ENCODE data around the gene WWP2. TPM values are rescaled to one million over a fixed set of nuclear protein-coding genes. Genes with fewer than 3 reads are reported as not detected.

WWP2 gene
- total RNA-seq, 1 experiment from 2014 or later, result 27.4 TPM

DNA sequence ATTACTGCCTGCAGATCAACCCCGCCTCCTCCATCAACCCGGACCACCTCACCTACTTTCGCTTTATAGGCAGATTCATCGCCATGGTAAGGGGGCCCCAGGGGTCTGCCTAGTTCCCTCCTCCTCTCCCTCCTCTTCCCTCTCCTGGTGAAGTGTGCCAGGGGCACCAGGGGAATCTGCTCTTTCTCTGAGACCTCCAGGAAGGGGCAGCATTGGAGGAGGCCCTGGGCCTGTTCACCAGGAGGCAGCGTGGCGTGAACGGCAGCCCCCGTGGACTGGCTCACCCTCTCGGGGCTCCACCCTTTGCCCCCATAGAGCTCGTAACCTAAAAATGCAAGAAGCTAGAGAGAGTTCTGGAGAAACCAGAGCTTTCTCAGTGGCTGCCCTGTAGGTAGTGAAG lies 171.9 kb downstream of the WWP2 start:
- Histone ChIP-seq H3K4me1 (replicated peaks) (peaks cover 11% of the 10 kb centered on the region), H3K9me3 (replicated peaks) (no peaks in the 10 kb centered on the region), H3K27me3 (replicated peaks) (no peaks in the 10 kb centered on the region), H3K36me3 (peaks cover 98% of the 10 kb centered on the region), H3K27ac (no peak overlapping the region), H3K4me3 (no peak overlapping the region)
- no peak for DNase-seq (ENCODE audit: low read depth in 1 of 2, low spot score in 2 of 2)

DNA sequence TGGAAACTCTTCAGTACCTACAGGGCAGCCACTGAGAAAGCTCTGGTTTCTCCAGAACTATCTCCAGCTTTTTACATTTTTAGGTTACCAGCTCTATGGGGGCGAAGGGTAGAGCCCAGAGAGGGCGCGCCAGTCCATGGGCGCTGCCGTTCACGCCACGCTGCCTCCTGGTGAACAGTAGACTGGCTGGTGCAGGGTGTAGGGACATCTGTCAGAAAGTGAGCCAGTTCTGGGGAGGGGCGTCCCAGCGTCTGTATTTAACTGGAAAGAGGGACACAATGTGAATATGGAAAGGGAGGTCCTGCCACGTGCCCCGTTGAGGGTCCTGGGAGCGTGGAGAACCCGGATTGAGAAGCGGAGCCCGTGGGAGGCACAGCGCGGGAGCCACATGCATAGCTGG lies 172.6 kb downstream of the WWP2 start:
- Histone ChIP-seq H3K4me3 (no peak overlapping the region), H3K27me3 (replicated peaks) (no peaks in the 10 kb centered on the region), H3K4me1 (replicated peaks) (peaks cover 4% of the 10 kb centered on the region), H3K9me3 (replicated peaks) (no peaks in the 10 kb centered on the region), H3K27ac (no peak overlapping the region), H3K36me3 (peaks cover 99% of the 10 kb centered on the region)
- DNase-seq (ENCODE audit: low read depth in 1 of 2, low spot score in 2 of 2), result no peak

DNA sequence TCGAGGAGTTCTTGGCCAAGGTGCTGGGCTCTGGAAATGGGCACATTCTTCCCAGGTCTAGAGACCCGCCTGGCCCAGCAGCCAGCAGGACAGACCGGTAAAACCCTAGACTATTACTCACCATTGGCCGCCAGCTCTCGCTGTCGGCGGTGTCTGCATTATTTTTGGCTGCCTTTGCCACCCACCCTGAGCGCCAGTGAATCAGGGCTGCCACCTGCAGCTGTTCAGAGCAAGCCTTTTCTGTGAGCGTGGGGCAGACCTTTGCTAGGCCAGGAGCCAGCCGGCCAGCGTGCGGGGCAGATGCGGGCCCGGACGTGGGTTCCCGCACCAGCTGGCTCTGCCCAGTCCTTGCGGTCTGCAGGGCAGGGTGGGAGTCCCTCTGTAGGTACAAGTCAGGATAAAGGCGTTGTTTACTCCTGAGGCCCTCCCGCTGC lies 173.2 kb downstream of the WWP2 start:
- Histone ChIP-seq H3K27ac (no peak overlapping the region), H3K27me3 (replicated peaks) (no peaks in the 10 kb centered on the region), H3K36me3 (peaks cover 99% of the 10 kb centered on the region)

DNA sequence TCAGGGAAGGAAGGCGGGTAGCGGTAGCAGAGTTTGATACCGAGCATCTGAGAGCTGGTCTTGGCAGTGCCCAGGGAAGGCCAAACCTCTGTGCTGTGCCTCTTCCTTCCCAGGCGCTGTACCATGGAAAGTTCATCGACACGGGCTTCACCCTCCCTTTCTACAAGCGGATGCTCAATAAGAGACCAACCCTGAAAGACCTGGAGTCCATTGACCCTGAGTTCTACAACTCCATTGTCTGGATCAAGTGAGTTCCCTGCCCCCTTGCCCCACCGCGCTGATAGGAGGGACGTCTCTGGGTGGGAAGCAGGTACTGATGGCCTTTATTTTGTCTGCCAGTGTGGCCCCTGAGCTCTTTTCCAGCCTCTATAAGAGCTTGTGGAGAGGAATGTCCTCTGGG lies 173.6 kb downstream of the WWP2 start:
- Histone ChIP-seq H3K9me3 (replicated peaks) (no peaks in the 10 kb centered on the region), H3K36me3 (peaks cover 99% of the 10 kb centered on the region), H3K27me3 (replicated peaks) (no peaks in the 10 kb centered on the region), H3K4me3 (no peak overlapping the region), H3K4me1 (replicated peaks) (no peaks in the 10 kb centered on the region), H3K27ac (no peak overlapping the region)
- no peak for DNase-seq (ENCODE audit: low read depth in 1 of 2, low spot score in 2 of 2)

More for the DNA sequence above, 173.2 kb downstream of the WWP2 start:
- H3K4me1 ChIP-seq (replicated peaks), result no peaks in the 10 kb centered on the region
- DNase-seq (ENCODE audit: low read depth in 1 of 2, low spot score in 2 of 2), result no peak
- no peaks in the 10 kb centered on the region for H3K9me3 ChIP-seq (replicated peaks)
- no peak overlapping the region for H3K4me3 ChIP-seq

DNA sequence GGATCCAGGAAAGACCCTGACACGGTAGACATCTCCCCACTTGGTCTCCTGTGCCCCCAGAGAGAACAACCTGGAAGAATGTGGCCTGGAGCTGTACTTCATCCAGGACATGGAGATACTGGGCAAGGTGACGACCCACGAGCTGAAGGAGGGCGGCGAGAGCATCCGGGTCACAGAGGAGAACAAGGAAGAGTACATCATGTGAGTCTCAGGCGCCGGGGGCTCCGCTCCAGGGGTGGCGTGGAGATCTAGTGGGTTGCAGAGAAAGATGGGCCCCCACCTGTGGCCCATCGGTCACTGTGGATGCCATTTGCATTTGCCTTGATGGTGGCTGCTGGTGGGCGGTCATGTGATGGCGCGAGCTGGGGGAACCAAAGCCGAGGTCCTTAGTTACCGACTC lies 174.1 kb downstream of the WWP2 start:
- H3K4me3 ChIP-seq, result no peak overlapping the region
- H3K9me3 ChIP-seq (replicated peaks), result no peaks in the 10 kb centered on the region
- no peak overlapping the region for H3K27ac ChIP-seq
- H3K27me3 ChIP-seq (replicated peaks), result no peaks in the 10 kb centered on the region
- DNase-seq (ENCODE audit: low read depth in 1 of 2, low spot score in 2 of 2), result no peak
- H3K36me3 ChIP-seq, result peaks cover 99% of the 10 kb centered on the region
- no peaks in the 10 kb centered on the region for H3K4me1 ChIP-seq (replicated peaks)

DNA sequence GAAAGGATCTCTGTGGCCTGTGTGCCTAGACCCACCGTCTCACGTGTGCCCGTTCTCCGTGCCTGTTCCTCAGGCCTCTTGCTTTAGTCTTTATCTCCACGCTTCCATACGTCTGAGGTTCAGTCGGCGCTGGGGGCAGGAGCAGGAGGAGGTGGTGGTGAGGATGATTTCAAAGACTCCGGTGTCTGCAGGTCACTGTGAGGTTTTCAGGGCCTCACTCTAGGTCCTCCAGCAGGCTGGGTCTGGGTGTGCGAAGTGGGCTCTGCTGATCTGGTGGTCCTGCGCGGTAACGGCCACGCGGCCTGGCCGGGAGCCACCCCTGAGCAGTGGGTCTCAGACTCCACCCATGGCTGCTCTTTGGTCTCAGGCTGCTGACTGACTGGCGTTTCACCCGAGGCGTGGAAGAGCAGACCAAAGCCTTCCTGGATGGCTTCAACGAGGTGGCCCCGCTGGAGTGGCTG lies 174.6 kb downstream of the WWP2 start:
- Histone ChIP-seq H3K4me3 (no peak overlapping the region), H3K27ac (no peak overlapping the region), H3K4me1 (replicated peaks) (no peaks in the 10 kb centered on the region), H3K27me3 (replicated peaks) (no peaks in the 10 kb centered on the region), H3K36me3 (peaks cover 99% of the 10 kb centered on the region), H3K9me3 (replicated peaks) (no peaks in the 10 kb centered on the region)
- no peak for DNase-seq (ENCODE audit: low read depth in 1 of 2, low spot score in 2 of 2)

DNA sequence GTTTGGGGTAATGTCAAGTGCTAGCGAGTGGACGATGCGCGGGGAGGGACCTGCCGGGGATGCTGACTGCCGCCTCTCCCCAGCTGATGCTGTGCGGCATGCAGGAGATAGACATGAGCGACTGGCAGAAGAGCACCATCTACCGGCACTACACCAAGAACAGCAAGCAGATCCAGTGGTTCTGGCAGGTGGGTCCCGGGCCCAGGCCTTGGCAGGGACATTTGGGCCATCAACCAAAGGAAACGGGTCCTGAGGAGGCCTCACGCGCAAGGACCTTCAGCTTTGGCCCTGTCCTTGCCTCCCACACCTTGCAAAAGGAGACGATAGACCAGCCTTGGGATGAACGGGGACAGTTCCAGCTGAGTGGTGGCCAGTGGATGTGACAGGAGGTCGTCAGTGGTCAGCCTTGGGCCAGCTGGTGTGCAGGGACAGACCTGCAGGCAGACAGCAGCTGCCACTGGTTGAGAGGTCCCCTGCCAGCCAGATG lies 175.4 kb downstream of the WWP2 start:
- no peak for DNase-seq (ENCODE audit: low read depth in 1 of 2, low spot score in 2 of 2)
- H3K27me3 ChIP-seq (replicated peaks), result no peaks in the 10 kb centered on the region
- no peaks in the 10 kb centered on the region for H3K9me3 ChIP-seq (replicated peaks)
- no peaks in the 10 kb centered on the region for H3K4me1 ChIP-seq (replicated peaks)
- H3K4me3 ChIP-seq, result no peak overlapping the region
- peaks cover 93% of the 10 kb centered on the region for H3K36me3 ChIP-seq
- no peak overlapping the region for H3K27ac ChIP-seq

DNA sequence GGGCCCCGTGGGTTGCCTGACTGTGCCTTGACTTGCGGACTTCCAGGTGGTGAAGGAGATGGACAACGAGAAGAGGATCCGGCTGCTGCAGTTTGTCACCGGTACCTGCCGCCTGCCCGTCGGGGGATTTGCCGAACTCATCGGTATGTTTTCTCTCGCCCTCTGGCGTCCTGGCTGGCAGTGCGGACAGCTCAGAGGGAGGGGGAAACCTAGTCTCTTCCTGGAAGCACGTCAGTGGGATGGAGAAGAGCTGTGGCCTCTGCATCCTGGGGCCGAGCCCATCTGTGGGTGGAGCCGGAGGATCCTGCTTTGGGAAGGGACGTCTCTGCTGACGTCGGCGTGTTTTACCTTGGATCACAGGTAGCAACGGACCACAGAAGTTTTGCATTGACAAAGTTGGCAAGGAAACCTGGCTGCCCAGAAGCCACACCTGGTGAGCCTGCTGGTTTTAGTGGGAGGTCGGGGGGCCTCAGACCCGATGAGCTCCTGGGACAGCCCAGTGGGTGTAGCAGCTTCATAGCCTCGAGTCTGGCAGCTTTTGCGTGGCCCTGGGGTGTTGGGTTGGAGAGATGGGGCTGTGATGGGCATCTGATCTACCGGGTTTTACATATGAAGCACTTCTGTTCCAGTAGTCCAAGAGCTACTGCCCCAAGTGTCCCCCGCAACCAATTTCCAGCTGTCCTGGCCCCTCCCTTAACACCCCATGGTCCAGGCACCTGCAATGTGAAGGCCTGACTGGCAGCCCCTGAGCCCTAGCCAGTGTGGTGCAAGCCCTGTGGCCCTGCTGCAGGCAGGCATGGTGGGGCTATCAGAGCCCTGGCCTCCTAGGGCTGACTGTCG lies 177.1 kb downstream of the WWP2 start:
- H3K9me3 ChIP-seq (replicated peaks), result no peaks in the 10 kb centered on the region
- no peak overlapping the region for H3K4me3 ChIP-seq
- H3K36me3 ChIP-seq, result peaks cover 76% of the 10 kb centered on the region
- no peaks in the 10 kb centered on the region for H3K27me3 ChIP-seq (replicated peaks)
- DNase-seq (ENCODE audit: low read depth in 1 of 2, low spot score in 2 of 2), result peak in 1 of 2 experiments; percentile 16
- no peaks in the 10 kb centered on the region for H3K4me1 ChIP-seq (replicated peaks)
- no peak overlapping the region for H3K27ac ChIP-seq

DNA sequence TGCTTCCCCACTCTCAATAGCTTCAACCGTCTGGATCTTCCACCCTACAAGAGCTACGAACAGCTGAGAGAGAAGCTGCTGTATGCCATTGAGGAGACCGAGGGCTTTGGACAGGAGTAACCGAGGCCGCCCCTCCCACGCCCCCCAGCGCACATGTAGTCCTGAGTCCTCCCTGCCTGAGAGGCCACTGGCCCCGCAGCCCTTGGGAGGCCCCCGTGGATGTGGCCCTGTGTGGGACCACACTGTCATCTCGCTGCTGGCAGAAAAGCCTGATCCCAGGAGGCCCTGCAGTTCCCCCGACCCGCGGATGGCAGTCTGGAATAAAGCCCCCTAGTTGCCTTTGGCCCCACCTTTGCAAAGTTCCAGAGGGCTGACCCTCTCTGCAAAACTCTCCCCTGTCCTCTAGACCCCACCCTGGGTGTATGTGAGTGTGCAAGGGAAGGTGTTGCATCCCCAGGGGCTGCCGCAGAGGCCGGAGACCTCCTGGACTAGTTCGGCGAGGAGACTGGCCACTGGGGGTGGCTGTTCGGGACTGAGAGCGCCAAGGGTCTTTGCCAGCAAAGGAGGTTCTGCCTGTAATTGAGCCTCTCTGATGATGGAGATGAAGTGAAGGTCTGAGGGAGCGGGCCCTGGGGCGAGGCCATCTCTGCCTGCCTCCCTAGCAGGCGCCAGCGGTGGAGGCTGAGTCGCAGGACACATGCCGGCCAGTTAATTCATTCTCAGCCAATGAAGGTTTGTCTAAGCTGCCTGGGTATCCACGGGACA lies 177.9 kb downstream of the WWP2 start:
- no peaks in the 10 kb centered on the region for H3K27me3 ChIP-seq (replicated peaks)
- peaks cover 68% of the 10 kb centered on the region for H3K36me3 ChIP-seq
- no peak overlapping the region for H3K4me3 ChIP-seq
- peak in 1 of 2 experiments; percentile 34 for DNase-seq (ENCODE audit: low read depth in 1 of 2, low spot score in 2 of 2)
- H3K27ac ChIP-seq, result no peak overlapping the region
- H3K9me3 ChIP-seq (replicated peaks), result no peaks in the 10 kb centered on the region
- H3K4me1 ChIP-seq (replicated peaks), result no peaks in the 10 kb centered on the region

DNA sequence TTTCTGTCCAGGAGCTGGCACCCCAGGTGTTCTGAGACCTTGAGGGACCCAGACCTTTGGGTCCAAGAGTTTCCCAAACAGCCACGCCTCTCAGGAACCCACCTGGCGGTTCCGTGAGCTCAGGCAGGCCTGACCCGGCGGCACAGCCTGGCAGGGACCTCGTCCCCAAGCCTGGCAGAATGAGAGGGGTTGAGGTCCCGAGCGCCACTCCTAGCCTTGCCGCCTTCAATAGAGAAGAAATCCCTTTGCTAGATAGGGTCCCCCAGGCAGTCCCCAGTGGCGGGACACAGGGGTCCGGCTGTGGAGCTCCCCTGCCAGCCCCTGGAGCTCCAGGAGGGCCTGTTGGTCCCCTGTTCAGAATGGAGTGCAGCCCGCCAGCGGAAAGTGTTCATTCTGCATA lies 178.5 kb downstream of the WWP2 start:
- peak in 1 of 2 experiments; percentile 31 for DNase-seq (ENCODE audit: low read depth in 1 of 2, low spot score in 2 of 2)
- no peak overlapping the region for H3K27ac ChIP-seq
- peaks cover 62% of the 10 kb centered on the region for H3K36me3 ChIP-seq
- no peaks in the 10 kb centered on the region for H3K4me1 ChIP-seq (replicated peaks)
- no peaks in the 10 kb centered on the region for H3K27me3 ChIP-seq (replicated peaks)
- no peaks in the 10 kb centered on the region for H3K9me3 ChIP-seq (replicated peaks)
- no peak overlapping the region for H3K4me3 ChIP-seq

DNA sequence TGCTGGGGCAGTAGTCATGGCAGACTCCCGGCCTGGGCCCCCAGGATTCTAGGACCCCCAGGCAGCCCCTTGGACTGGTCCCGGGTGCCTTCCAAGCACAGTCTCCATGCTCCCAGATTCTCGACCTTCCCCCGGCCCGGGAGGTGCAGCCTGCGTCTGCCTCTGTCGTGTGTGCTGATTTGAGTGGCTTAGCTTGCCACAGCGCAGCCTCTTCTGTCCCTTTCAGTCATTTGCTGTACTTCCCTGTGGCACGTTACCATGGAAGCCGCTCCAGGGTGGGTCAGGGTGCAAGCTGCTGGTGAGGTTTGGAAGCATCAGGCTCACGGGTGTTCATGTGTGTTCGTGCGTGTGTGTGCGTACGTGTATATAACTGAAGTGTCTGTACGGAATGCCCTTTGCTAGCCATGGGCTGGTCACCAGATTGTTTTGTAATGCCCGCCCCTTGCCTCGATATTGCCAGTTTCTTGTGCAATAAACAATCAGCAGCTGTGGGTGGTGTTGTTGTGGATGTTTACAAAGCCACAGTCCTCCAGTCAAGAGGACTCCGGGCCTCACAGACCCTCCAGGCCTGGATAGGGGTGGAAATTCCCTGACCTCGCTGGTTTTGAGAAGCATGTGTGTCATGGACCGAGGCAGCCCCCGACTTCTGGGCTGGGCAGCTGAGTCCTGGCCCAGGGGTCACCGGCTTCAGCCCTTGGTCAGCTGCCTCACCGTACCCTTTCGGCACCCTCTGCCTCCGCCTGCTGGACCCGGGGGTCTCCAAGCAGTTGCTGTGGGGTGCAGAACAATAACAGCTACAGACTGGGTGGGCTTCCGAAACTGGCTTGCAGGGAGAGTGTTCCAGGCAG lies 179.3 kb downstream of the WWP2 start:
- no peaks in the 10 kb centered on the region for H3K9me3 ChIP-seq (replicated peaks)
- peaks cover 54% of the 10 kb centered on the region for H3K36me3 ChIP-seq
- H3K27ac ChIP-seq, result no peak overlapping the region
- no peaks in the 10 kb centered on the region for H3K27me3 ChIP-seq (replicated peaks)
- DNase-seq (ENCODE audit: low read depth in 1 of 2, low spot score in 2 of 2), result peak in 1 of 2 experiments; percentile 38
- no peak overlapping the region for H3K4me3 ChIP-seq
- no peaks in the 10 kb centered on the region for H3K4me1 ChIP-seq (replicated peaks)

DNA sequence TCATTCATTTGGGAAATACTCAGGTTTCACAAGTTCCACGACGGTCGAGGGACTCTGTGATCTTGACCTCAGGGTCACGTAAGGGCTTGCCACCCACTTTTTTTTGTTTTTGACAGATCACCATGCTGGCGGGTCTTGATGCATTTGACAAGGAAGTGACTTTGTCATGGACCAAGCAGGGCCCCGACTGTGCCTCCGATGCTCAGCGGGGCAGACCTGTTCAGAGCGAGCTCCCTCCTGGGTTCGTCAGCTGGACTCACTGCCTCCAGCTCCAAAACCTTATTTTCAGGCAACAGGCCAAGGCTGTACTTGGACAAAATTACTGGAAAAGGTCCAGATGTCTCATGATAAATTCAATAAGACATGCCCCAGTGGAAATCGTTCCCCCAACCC lies 180.0 kb downstream of the WWP2 start:
- Histone ChIP-seq H3K36me3 (peaks cover 47% of the 10 kb centered on the region), H3K4me3 (no peak overlapping the region), H3K27me3 (replicated peaks) (no peaks in the 10 kb centered on the region), H3K4me1 (replicated peaks) (no peaks in the 10 kb centered on the region), H3K9me3 (replicated peaks) (no peaks in the 10 kb centered on the region), H3K27ac (no peak overlapping the region)
- DNase-seq (ENCODE audit: low read depth in 1 of 2, low spot score in 2 of 2), result no peak

DNA sequence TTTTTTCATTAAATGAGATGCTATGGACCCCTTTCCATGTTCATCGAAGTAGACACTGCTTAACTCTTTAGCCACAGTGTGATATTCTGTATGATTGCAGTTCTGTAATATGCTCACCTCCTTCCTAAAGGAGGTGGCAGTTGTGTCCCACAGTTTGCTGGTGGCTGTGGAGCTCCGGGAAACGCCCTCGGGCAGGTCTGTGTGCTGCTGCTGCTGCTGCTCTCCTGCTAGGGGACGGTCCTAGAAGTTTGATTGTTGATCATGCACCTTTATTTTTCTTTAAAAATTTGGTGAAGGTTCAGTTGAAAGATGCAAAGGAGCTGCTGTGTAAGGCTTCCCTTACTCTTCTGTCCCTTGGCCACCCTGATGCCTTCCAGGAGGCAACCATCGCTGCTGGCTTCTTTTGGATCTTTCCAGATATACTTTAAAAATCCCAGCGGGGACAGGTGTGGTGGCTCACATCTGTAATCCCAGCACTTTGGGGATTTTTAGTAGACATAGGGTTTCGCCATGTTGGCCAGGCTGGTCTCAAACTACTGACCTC lies 180.6 kb downstream of the WWP2 start:
- no peaks in the 10 kb centered on the region for H3K9me3 ChIP-seq (replicated peaks)
- no peaks in the 10 kb centered on the region for H3K27me3 ChIP-seq (replicated peaks)
- no peak overlapping the region for H3K27ac ChIP-seq
- no peak overlapping the region for H3K4me3 ChIP-seq
- no peaks in the 10 kb centered on the region for H3K4me1 ChIP-seq (replicated peaks)
- no peak for DNase-seq (ENCODE audit: low read depth in 1 of 2, low spot score in 2 of 2)
- H3K36me3 ChIP-seq, result peaks cover 41% of the 10 kb centered on the region

Data from SJSA1 (cell line).